HEK293 (cell line): Measurements from ENCODE around the gene ANAPC16.

ENCODE experiments used
- CTCF ChIA-PET: fragments of 350-600 bp; formaldehyde crosslinking; extraction: SDS; loops from one replicate; lab custom pipeline; 2021; ENCODE audit warnings: antibody characterized with exemption; lab: Yijun Ruan, JAX
- POLR2A ChIA-PET: fragments of 300-600 bp; formaldehyde crosslinking; extraction: SDS; loops from one replicate; lab custom pipeline; 2020; ENCODE audit warnings: antibody characterized with exemption, inconsistent platforms; lab: Yijun Ruan, JAX
- H3K27ac ChIP-seq: fragments of 200-500 bp; sonication (Bioruptor generic); 2 replicates; pipeline ENCODE4 v1.5.1; 2014; ENCODE audit warnings: low read depth, low read length, control low read depth, inconsistent platforms; ENCODE audit errors: extremely low read depth
- H3K36me3 ChIP-seq, 2 experiments: fragments of 200-500 bp in 1 of 2; sonication (Bioruptor generic) in 1 of 2; 1 replicate in 1 of 2; 2 replicates in 1 of 2; pipeline ENCODE4 v1.5.1; 2014 to 2017; ENCODE audit warnings: inconsistent platforms in 2 of 2, low read length in 2 of 2; ENCODE audit not compliant: control insufficient read depth in 2 of 2, insufficient read depth in 1 of 2
- H3K4me1 ChIP-seq: fragments of 200-500 bp; sonication (Bioruptor generic); 2 replicates; pipeline ENCODE4 v1.5.1; 2014; ENCODE audit warnings: mild to moderate bottlenecking, low read length, inconsistent platforms; ENCODE audit not compliant: control insufficient read depth, insufficient read depth
- H3K4me3 ChIP-seq: 2 replicates; pipeline ENCODE4 v1.5.1; 2011; ENCODE audit warnings: low read depth, mild to moderate bottlenecking, control low read depth, low read length, moderate library complexity
- H3K9me3 ChIP-seq: fragments of 200-500 bp; sonication (Bioruptor generic); 2 replicates; pipeline ENCODE4 v1.5.1; 2014; ENCODE audit warnings: low read depth, low read length, inconsistent platforms; ENCODE audit not compliant: control insufficient read depth, insufficient read depth
- GFI1B ChIP-seq: fragments of 450-650 bp; formaldehyde crosslinking; IDR thresholded peaks from 2 replicates; pipeline ENCODE4 v1.5.1; 2016; ENCODE audit warnings: missing biosample characterization, missing genetic modification characterization
- GLIS1 ChIP-seq: fragments of 450-650 bp; formaldehyde crosslinking; IDR thresholded peaks from 2 replicates; pipeline ENCODE4 v1.5.1; 2016; ENCODE audit warnings: missing biosample characterization, missing genetic modification characterization
- HOXC10 ChIP-seq: sonication (generic); formaldehyde crosslinking; IDR thresholded peaks from 2 replicates; pipeline ENCODE4 v1.8.1; 2023; ENCODE audit warnings: mild to moderate bottlenecking, missing genetic modification reagents
- IKZF3 ChIP-seq: fragments of 450-650 bp; IDR thresholded peaks from 2 replicates; pipeline ENCODE4 v1.5.0; 2018; ENCODE audit warnings: missing biosample characterization, mild to moderate bottlenecking, missing genetic modification characterization, moderate library complexity
- PRDM1 ChIP-seq: fragments of 450-650 bp; formaldehyde crosslinking; IDR thresholded peaks from 2 replicates; pipeline ENCODE4; 2016; ENCODE audit warnings: missing biosample characterization, missing genetic modification characterization
- ZBTB17 ChIP-seq: fragments of 450-650 bp; formaldehyde crosslinking; IDR thresholded peaks from 2 replicates; pipeline ENCODE4 v1.5.1; 2016; ENCODE audit warnings: missing biosample characterization, missing genetic modification characterization
- ZBTB8A ChIP-seq: fragments of 450-650 bp; formaldehyde crosslinking; IDR thresholded peaks from 2 replicates; pipeline ENCODE4 v1.5.1; 2016; ENCODE audit warnings: missing biosample characterization, missing genetic modification characterization
- ZNF133 ChIP-seq: fragments of 450-650 bp; formaldehyde crosslinking; IDR thresholded peaks from 2 replicates; pipeline ENCODE4 v1.5.1; 2016; ENCODE audit warnings: missing biosample characterization, missing genetic modification characterization
- ZNF394 ChIP-seq: fragments of 450-650 bp; formaldehyde crosslinking; IDR thresholded peaks from 2 replicates; pipeline ENCODE4 v1.5.1; 2016; ENCODE audit warnings: missing biosample characterization, missing genetic modification characterization, mild to moderate bottlenecking, moderate library complexity, borderline replicate concordance
- ZNF560 ChIP-seq: fragments of 450-650 bp; formaldehyde crosslinking; IDR thresholded peaks from 2 replicates; pipeline ENCODE4 v1.5.1; 2017; ENCODE audit warnings: missing biosample characterization, missing genetic modification characterization, borderline replicate concordance
- ZNF600 ChIP-seq: fragments of 450-650 bp; formaldehyde crosslinking; IDR thresholded peaks from 2 replicates; pipeline ENCODE4 v1.5.1; 2016; ENCODE audit warnings: missing biosample characterization, missing genetic modification characterization
- ZNF830 ChIP-seq: fragments of 450-650 bp; IDR thresholded peaks from 2 replicates; pipeline ENCODE4 v1.5.0; 2018; ENCODE audit warnings: missing biosample characterization, missing genetic modification characterization, low read depth, mild to moderate bottlenecking, moderate library complexity
- TF ChIP-seq, protein P1 (sequence below): fragments of 450-650 bp; IDR thresholded peaks from 2 replicates; pipeline ENCODE4 v1.5.1; 2018; ENCODE audit warnings: missing biosample characterization, mild to moderate bottlenecking, missing genetic modification characterization
- TF ChIP-seq, protein P2 (sequence below): fragments of 450-650 bp; IDR thresholded peaks from 2 replicates; pipeline ENCODE4 v1.5.1; 2018; ENCODE audit warnings: missing biosample characterization, missing genetic modification characterization
- TF ChIP-seq, protein P3 (sequence below): fragments of 450-650 bp; formaldehyde crosslinking; IDR thresholded peaks from 2 replicates; pipeline ENCODE4 v1.5.1; 2016; ENCODE audit warnings: missing biosample characterization, missing genetic modification characterization
- TF ChIP-seq, protein P4 (sequence below): fragments of 450-650 bp; formaldehyde crosslinking; IDR thresholded peaks from 2 replicates; pipeline ENCODE4 v1.5.1; 2016; ENCODE audit warnings: missing biosample characterization, missing genetic modification characterization
- TF ChIP-seq, protein P5 (sequence below): fragments of 450-650 bp; formaldehyde crosslinking; IDR thresholded peaks from 2 replicates; pipeline ENCODE4 v1.5.1; 2016; ENCODE audit warnings: missing biosample characterization, missing genetic modification characterization

The ANAPC16 gene

DNA sequence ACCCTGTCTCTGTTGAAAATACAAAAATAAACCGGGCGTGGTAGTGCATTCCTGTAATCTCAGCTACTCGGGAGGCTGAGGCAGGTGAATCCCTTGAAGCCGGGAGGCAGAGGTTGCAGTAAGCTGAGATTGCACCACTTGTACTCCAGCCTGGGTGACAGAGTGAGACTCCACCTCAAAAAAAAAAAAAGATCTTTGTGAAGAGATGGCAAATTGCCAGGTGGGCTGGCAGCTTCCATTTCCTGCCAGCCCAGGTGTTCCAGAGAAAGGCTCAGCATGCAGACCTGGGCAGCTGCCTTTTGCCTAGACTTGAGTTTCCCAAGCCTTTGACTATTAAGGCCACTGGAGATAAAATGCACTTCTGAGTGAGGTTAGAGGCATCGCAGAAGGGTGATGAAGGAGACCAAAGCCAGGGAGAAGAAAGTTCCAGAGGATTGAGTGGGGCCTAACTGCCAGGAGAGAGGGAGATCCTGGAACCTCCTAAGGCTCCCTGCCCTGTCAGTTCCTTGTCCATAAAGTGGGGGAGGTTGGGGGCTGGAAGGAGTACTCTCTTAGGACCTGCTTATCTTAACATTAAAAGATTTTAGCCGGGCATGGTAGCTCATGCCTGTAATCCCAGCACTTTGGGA, 47.9 kb downstream of the ANAPC16 start:
- H3K27ac ChIP-seq = peak overlapping the region; percentile 13; the same call in 1 of the 2 replicates
- CTCF ChIA-PET = interaction anchor here (0.6 to 1.8 kb wide), 3 partner anchors 11 to 37 kb away, joined by 3 to 7 read pairs (median 3); partner anchors contain the start of gene DDIT4
- TF ChIP-seq GLIS1 (no peak), ZNF600 (tag by site-specific recombination) (peak; percentile 51; the same call in 1 of the 2 replicates), ZNF133 (tag by site-specific recombination) (peak; percentile 88), ZNF560 (tag by site-specific recombination) (no peak), HOXC10 (no peak), IKZF3 (peak; percentile 59), GFI1B (tag by site-specific recombination) (peak; percentile 51; the same call in 1 of the 2 replicates), ZBTB8A (tag by site-specific recombination) (peak; percentile 39; the same call in 1 of the 2 replicates), ZNF394 (tag by site-specific recombination) (no peak), ZBTB17 (tag by site-specific recombination) (peak; percentile 46; the same call in 1 of the 2 replicates), ZNF830 (no peak), PRDM1 (tag by site-specific recombination) (peak; percentile 53)
- TF ChIP-seq, protein P1, sequence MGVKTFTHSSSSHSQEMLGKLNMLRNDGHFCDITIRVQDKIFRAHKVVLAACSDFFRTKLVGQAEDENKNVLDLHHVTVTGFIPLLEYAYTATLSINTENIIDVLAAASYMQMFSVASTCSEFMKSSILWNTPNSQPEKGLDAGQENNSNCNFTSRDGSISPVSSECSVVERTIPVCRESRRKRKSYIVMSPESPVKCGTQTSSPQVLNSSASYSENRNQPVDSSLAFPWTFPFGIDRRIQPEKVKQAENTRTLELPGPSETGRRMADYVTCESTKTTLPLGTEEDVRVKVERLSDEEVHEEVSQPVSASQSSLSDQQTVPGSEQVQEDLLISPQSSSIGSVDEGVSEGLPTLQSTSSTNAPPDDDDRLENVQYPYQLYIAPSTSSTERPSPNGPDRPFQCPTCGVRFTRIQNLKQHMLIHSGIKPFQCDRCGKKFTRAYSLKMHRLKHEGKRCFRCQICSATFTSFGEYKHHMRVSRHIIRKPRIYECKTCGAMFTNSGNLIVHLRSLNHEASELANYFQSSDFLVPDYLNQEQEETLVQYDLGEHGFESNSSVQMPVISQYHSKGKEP (tag by site-specific recombination) = 0 out of 2 replicates have a peak, but pooled peaks have one; percentile 49
- TF ChIP-seq, protein P2, sequence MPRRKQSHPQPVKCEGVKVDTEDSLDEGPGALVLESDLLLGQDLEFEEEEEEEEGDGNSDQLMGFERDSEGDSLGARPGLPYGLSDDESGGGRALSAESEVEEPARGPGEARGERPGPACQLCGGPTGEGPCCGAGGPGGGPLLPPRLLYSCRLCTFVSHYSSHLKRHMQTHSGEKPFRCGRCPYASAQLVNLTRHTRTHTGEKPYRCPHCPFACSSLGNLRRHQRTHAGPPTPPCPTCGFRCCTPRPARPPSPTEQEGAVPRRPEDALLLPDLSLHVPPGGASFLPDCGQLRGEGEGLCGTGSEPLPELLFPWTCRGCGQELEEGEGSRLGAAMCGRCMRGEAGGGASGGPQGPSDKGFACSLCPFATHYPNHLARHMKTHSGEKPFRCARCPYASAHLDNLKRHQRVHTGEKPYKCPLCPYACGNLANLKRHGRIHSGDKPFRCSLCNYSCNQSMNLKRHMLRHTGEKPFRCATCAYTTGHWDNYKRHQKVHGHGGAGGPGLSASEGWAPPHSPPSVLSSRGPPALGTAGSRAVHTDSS (tag by site-specific recombination) = 0 out of 2 replicates have a peak, but pooled peaks have one; percentile 8
- TF ChIP-seq, protein P3, sequence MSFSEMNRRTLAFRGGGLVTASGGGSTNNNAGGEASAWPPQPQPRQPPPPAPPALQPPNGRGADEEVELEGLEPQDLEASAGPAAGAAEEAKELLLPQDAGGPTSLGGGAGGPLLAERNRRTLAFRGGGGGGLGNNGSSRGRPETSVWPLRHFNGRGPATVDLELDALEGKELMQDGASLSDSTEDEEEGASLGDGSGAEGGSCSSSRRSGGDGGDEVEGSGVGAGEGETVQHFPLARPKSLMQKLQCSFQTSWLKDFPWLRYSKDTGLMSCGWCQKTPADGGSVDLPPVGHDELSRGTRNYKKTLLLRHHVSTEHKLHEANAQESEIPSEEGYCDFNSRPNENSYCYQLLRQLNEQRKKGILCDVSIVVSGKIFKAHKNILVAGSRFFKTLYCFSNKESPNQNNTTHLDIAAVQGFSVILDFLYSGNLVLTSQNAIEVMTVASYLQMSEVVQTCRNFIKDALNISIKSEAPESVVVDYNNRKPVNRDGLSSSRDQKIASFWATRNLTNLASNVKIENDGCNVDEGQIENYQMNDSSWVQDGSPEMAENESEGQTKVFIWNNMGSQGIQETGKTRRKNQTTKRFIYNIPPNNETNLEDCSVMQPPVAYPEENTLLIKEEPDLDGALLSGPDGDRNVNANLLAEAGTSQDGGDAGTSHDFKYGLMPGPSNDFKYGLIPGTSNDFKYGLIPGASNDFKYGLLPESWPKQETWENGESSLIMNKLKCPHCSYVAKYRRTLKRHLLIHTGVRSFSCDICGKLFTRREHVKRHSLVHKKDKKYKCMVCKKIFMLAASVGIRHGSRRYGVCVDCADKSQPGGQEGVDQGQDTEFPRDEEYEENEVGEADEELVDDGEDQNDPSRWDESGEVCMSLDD (tag by site-specific recombination) = no peak
- TF ChIP-seq, protein P4, sequence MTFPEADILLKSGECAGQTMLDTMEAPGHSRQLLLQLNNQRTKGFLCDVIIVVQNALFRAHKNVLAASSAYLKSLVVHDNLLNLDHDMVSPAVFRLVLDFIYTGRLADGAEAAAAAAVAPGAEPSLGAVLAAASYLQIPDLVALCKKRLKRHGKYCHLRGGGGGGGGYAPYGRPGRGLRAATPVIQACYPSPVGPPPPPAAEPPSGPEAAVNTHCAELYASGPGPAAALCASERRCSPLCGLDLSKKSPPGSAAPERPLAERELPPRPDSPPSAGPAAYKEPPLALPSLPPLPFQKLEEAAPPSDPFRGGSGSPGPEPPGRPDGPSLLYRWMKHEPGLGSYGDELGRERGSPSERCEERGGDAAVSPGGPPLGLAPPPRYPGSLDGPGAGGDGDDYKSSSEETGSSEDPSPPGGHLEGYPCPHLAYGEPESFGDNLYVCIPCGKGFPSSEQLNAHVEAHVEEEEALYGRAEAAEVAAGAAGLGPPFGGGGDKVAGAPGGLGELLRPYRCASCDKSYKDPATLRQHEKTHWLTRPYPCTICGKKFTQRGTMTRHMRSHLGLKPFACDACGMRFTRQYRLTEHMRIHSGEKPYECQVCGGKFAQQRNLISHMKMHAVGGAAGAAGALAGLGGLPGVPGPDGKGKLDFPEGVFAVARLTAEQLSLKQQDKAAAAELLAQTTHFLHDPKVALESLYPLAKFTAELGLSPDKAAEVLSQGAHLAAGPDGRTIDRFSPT = no peak
- TF ChIP-seq, protein P5, sequence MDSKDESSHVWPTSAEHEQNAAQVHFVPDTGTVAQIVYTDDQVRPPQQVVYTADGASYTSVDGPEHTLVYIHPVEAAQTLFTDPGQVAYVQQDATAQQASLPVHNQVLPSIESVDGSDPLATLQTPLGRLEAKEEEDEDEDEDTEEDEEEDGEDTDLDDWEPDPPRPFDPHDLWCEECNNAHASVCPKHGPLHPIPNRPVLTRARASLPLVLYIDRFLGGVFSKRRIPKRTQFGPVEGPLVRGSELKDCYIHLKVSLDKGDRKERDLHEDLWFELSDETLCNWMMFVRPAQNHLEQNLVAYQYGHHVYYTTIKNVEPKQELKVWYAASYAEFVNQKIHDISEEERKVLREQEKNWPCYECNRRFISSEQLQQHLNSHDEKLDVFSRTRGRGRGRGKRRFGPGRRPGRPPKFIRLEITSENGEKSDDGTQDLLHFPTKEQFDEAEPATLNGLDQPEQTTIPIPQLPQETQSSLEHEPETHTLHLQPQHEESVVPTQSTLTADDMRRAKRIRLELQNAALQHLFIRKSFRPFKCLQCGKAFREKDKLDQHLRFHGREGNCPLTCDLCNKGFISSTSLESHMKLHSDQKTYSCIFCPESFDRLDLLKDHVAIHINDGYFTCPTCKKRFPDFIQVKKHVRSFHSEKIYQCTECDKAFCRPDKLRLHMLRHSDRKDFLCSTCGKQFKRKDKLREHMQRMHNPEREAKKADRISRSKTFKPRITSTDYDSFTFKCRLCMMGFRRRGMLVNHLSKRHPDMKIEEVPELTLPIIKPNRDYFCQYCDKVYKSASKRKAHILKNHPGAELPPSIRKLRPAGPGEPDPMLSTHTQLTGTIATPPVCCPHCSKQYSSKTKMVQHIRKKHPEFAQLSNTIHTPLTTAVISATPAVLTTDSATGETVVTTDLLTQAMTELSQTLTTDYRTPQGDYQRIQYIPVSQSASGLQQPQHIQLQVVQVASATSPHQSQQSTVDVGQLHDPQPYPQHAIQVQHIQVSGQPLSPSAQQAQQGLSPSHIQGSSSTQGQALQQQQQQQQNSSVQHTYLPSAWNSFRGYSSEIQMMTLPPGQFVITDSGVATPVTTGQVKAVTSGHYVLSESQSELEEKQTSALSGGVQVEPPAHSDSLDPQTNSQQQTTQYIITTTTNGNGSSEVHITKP = peak; percentile 97
- H3K9me3 ChIP-seq = no peaks in the 10 kb centered on the region
- no peak overlapping the region for H3K4me3 ChIP-seq
- POLR2A ChIA-PET = interaction anchor here (0.9 to 2.3 kb wide), 4 partner anchors 10 to 69 kb away, joined by 3 to 26 read pairs (median 3); partner anchors contain the start of gene DDIT4
- no peaks in the 10 kb centered on the region for H3K36me3 ChIP-seq
- peaks cover 24% of the 10 kb centered on the region for H3K4me1 ChIP-seq
